GM12891 (cell line): ENCODE data around the gene ALG11.
"Not testable (repeated sequence)": the region's sequence is repeated elsewhere in the genome, so short reads cannot be mapped to it uniquely, and the experiment has no call there.

Experiments
- DNase-seq: peaks from one replicate; pipeline ENCODE4 v3.0.0; 2011; ENCODE audit warnings: low spot score; ENCODE audit not compliant: insufficient read length
- FAIRE-seq: peaks from 2 replicates; lab custom pipeline; 2011; peaks lifted over from hg19 to GRCh38; lab: Jason Lieb, UNC
- PAX5 ChIP-seq: IDR thresholded peaks from 2 replicates; pipeline ENCODE4 v1.6.1; 2011; ENCODE audit warnings: low read length, moderate library complexity, mild to moderate bottlenecking; ENCODE audit not compliant: insufficient read depth, severe bottlenecking
- POLR2A ChIP-seq: IDR thresholded peaks from 2 replicates; pipeline ENCODE4 v1.6.1; 2011; ENCODE audit warnings: low read depth, low read length, control low read depth
- POLR2AphosphoS5 ChIP-seq: IDR thresholded peaks from 2 replicates; pipeline ENCODE4 v1.6.1; 2011; ENCODE audit warnings: low read depth, low read length, control low read depth
- POU2F2 ChIP-seq: IDR thresholded peaks from 2 replicates; pipeline ENCODE4 v1.6.1; 2011; ENCODE audit warnings: low read depth, mild to moderate bottlenecking, control low read depth, low read length, moderate library complexity
- SPI1 ChIP-seq: IDR thresholded peaks from 2 replicates; pipeline ENCODE4 v1.6.1; 2011; ENCODE audit warnings: low read depth, low read length, control low read depth
- TAF1 ChIP-seq: IDR thresholded peaks from 2 replicates; pipeline ENCODE4 v1.6.1; 2011; ENCODE audit warnings: low read depth, low read length, control low read depth

The ALG11 gene

GRCh38 chr13:52047463-52047862, 35.3 kb downstream of the ALG11 start:
- FAIRE-seq: no peak
- DNase-seq: no peak
- TF ChIP-seq PAX5 (no peak), POLR2A (no peak)

GRCh38 chr13:52048516-52048915, 36.3 kb downstream of the ALG11 start:
- no peak for FAIRE-seq
- no peak for TF ChIP-seq POU2F2
- no peak for TF ChIP-seq POLR2A
- no peak for TF ChIP-seq SPI1
- TF ChIP-seq PAX5: no peak
- TF ChIP-seq TAF1: no peak
- TF ChIP-seq POLR2AphosphoS5: no peak
- no peak for DNase-seq

GRCh38 chr13:52051400-52051799, 39.2 kb downstream of the ALG11 start:
- FAIRE-seq: no peak
- no peak for DNase-seq
- TF ChIP-seq POLR2AphosphoS5 (no peak), POU2F2 (no peak), PAX5 (no peak), POLR2A (no peak), SPI1 (no peak), TAF1 (no peak)

- DNase-seq: no peak
Observed at GRCh38 chr13:52053460-52053859, 41.3 kb downstream of the ALG11 start.

GRCh38 chr13:52061064-52061463, 48.9 kb downstream of the ALG11 start:
- not testable (repeated sequence) for FAIRE-seq, DNase-seq

More at GRCh38 chr13:52053460-52053859, 41.3 kb downstream of the ALG11 start:
- FAIRE-seq: no peak
- TF ChIP-seq POLR2A (no peak), SPI1 (no peak), POU2F2 (no peak), POLR2AphosphoS5 (no peak), TAF1 (no peak), PAX5 (no peak)

GRCh38 chr13:52061587-52061986, 49.4 kb downstream of the ALG11 start:
- TF ChIP-seq POLR2AphosphoS5 (no peak), PAX5 (no peak), SPI1 (no peak), TAF1 (no peak), POLR2A (no peak), POU2F2 (no peak)
- no peak for DNase-seq
- FAIRE-seq: no peak

- TF ChIP-seq POLR2AphosphoS5 (no peak), POU2F2 (no peak), SPI1 (no peak), PAX5 (no peak)
- DNase-seq (no peak), FAIRE-seq (no peak)
Observed at GRCh38 chr13:52067237-52067636, 55.0 kb downstream of the ALG11 start.

- FAIRE-seq (no peak), DNase-seq (no peak)
- TF ChIP-seq POLR2AphosphoS5 (no peak), POU2F2 (no peak), PAX5 (no peak), POLR2A (no peak), SPI1 (no peak), TAF1 (no peak)
Observed at GRCh38 chr13:52070929-52071523, 58.8 kb downstream of the ALG11 start.
